ENCODE results near the gene FN3K.
A peak's percentile ranks its signal among the peaks of the same experiment; 100 is the strongest.
"Not testable (repeated sequence)": the region's sequence is repeated elsewhere in the genome, so short reads cannot be mapped to it uniquely, and the experiment has no call there.

Gene FN3K

GRCh38 chr17:82780971-82781893 lies 45.8 kb downstream of the FN3K start:
- H3K4me3 ChIP-seq (ENCODE audit: low read length), result no peak overlapping the region
- DNase-seq (ENCODE audit: low read depth), result no peak
- TF ChIP-seq CTCF (IDR thresholded peaks at IDR 0.05; ENCODE audit: insufficient read depth, low read depth, low read length, missing control alignments), result no peak

- TF ChIP-seq CTCF (IDR thresholded peaks at IDR 0.05; ENCODE audit: insufficient read depth, low read depth, low read length, missing control alignments), result peak; percentile 99
- DNase-seq (ENCODE audit: low read depth), result peak; percentile 83
- no peak overlapping the region for H3K4me3 ChIP-seq (ENCODE audit: low read length)
Observed at GRCh38 chr17:82781894-82782274, 46.5 kb downstream of the FN3K start.

GRCh38 chr17:82782657-82783207 lies 47.3 kb downstream of the FN3K start:
- no peak for DNase-seq (ENCODE audit: low read depth)
- no peak overlapping the region for H3K4me3 ChIP-seq (ENCODE audit: low read length)

GRCh38 chr17:82783498-82783897 lies 48.1 kb downstream of the FN3K start:
- DNase-seq (ENCODE audit: low read depth), result no peak
- no peak for TF ChIP-seq CTCF (IDR thresholded peaks at IDR 0.05; ENCODE audit: insufficient read depth, low read depth, low read length, missing control alignments)

More at GRCh38 chr17:82782657-82783207, 47.3 kb downstream of the FN3K start:
- TF ChIP-seq CTCF (IDR thresholded peaks at IDR 0.05; ENCODE audit: insufficient read depth, low read depth, low read length, missing control alignments), result no peak

GRCh38 chr17:82785581-82785980 lies 50.2 kb downstream of the FN3K start:
- DNase-seq (ENCODE audit: low read depth), result not testable (repeated sequence)

More at GRCh38 chr17:82783498-82783897, 48.1 kb downstream of the FN3K start:
- H3K4me3 ChIP-seq (ENCODE audit: low read length), result no peak overlapping the region

GRCh38 chr17:82786427-82786826 lies 51.0 kb downstream of the FN3K start:
- H3K4me3 ChIP-seq (ENCODE audit: low read length), result no peak overlapping the region
- DNase-seq (ENCODE audit: low read depth), result peak; percentile 47
- TF ChIP-seq CTCF (IDR thresholded peaks at IDR 0.05; ENCODE audit: insufficient read depth, low read depth, low read length, missing control alignments), result peak; percentile 21

More at GRCh38 chr17:82785581-82785980, 50.2 kb downstream of the FN3K start:
- H3K4me3 ChIP-seq (ENCODE audit: low read length), result not testable (repeated sequence)

- peak; percentile 98 for DNase-seq (ENCODE audit: low read depth)
- no peak overlapping the region for H3K4me3 ChIP-seq (ENCODE audit: low read length)
- TF ChIP-seq CTCF (IDR thresholded peaks at IDR 0.05; ENCODE audit: insufficient read depth, low read depth, low read length, missing control alignments), result no peak
Observed at GRCh38 chr17:82787081-82787848, 51.9 kb downstream of the FN3K start.

All from epithelial cell of esophagus (primary cell).